Liver (tissue), 9 donors: ENCODE data around the gene NUP155. TPM values are rescaled to one million over a fixed set of nuclear protein-coding genes. Genes with fewer than 3 reads are reported as not detected.
A peak's percentile ranks its signal among the peaks of the same experiment; 100 is the strongest.
"Not testable (repeated sequence)": the region's sequence is repeated elsewhere in the genome, so short reads cannot be mapped to it uniquely, and the experiment has no call there.

Experiments used
- DNase-seq: peaks from one replicate; pipeline ENCODE4 v3.0.0-alpha.2; 2017; ENCODE audit warnings: low spot score
- H3K27ac ChIP-seq, 2 donors: one replicate each; pipeline ENCODE4 v1.7.0; 2013; ENCODE audit warnings: inconsistent platforms in 2 of 2, low read length in 2 of 2, control low read depth in 1 of 2, low read depth in 1 of 2, mild to moderate bottlenecking in 1 of 2
- H3K27me3 ChIP-seq, 4 donors: one replicate each; pipeline versions ENCODE4 v1.6.1 to v1.7.0; 2013; ENCODE audit warnings: low read length in 3 of 4, inconsistent platforms in 1 of 4, mild to moderate bottlenecking in 1 of 4, moderate library complexity in 1 of 4; ENCODE audit not compliant: control insufficient read depth in 4 of 4, insufficient read depth in 4 of 4
- H3K36me3 ChIP-seq, 4 donors: one replicate each; pipeline versions ENCODE4 v1.6.1 to v1.7.0; 2013; ENCODE audit warnings: low read length in 3 of 4, mild to moderate bottlenecking in 3 of 4, low read depth in 1 of 4, moderate library complexity in 1 of 4; ENCODE audit not compliant: control insufficient read depth in 4 of 4, insufficient read depth in 3 of 4
- H3K4me1 ChIP-seq, 4 donors: one replicate each; pipeline versions ENCODE4 v1.6.1 to v1.7.0; 2013; ENCODE audit warnings: low read length in 3 of 4, mild to moderate bottlenecking in 3 of 4, moderate library complexity in 1 of 4; ENCODE audit not compliant: control insufficient read depth in 4 of 4, insufficient read depth in 4 of 4
- H3K4me3 ChIP-seq, 3 donors: one replicate each; pipeline versions ENCODE4 v1.6.1 to v1.7.0; 2013; ENCODE audit warnings: low read length in 3 of 3, control low read depth in 1 of 3, low read depth in 1 of 3, mild to moderate bottlenecking in 1 of 3
- H3K9ac ChIP-seq, 2 donors: one replicate each; pipeline ENCODE4 v1.7.0; 2013; ENCODE audit warnings: low read length in 2 of 2, mild to moderate bottlenecking in 2 of 2, moderate library complexity in 2 of 2, control low read depth in 1 of 2, low read depth in 1 of 2
- H3K9me3 ChIP-seq, 4 donors: one replicate each; pipeline versions ENCODE4 v1.6.1 to v1.7.0; 2013; ENCODE audit warnings: low read length in 3 of 4; ENCODE audit not compliant: control insufficient read depth in 4 of 4
- EGR1 ChIP-seq, 2 donors: IDR thresholded peaks; 2 replicates each; pipeline ENCODE4 v1.6.1; 2016 to 2018; ENCODE audit warnings: antibody characterized with exemption in 2 of 2, low read depth in 2 of 2
- GABPA ChIP-seq, 2 donors: IDR thresholded peaks in 1 of 2; conservative IDR thresholded peaks in 1 of 2; 2 replicates each; pipeline ENCODE4 v1.6.1; 2016; ENCODE audit warnings: antibody characterized with exemption in 2 of 2, mild to moderate bottlenecking in 1 of 2, moderate library complexity in 1 of 2
- RAD21 ChIP-seq, 2 donors: IDR thresholded peaks; 2 replicates each; pipeline ENCODE4 v1.6.1; 2016; ENCODE audit warnings: antibody characterized with exemption in 2 of 2, mild to moderate bottlenecking in 2 of 2
- REST ChIP-seq: IDR thresholded peaks from 2 replicates; pipeline ENCODE4 v1.6.1; 2016; ENCODE audit warnings: antibody characterized with exemption, mild to moderate bottlenecking
- SP1 ChIP-seq: IDR thresholded peaks from 2 replicates; pipeline ENCODE4 v1.6.1; 2018; ENCODE audit warnings: antibody characterized with exemption, mild to moderate bottlenecking
- TAF1 ChIP-seq: conservative IDR thresholded peaks from 2 replicates; pipeline ENCODE4 v1.6.1; 2016; ENCODE audit warnings: antibody characterized with exemption, mild to moderate bottlenecking
- YY1 ChIP-seq: IDR thresholded peaks from 2 replicates; pipeline ENCODE4 v1.6.1; 2016; ENCODE audit warnings: antibody characterized with exemption, mild to moderate bottlenecking
- WGBS: extraction: QIAGEN DNeasy Blood & Tissue Kit; methylation state at CpG from one replicate; pipeline ENCODE4 v1.1.7; 2013; 5-methylcytosine and 5-hydroxymethylcytosine counted together
- polyA plus RNA-seq, 2 donors: library from polyadenylated mRNA; stranded (reverse) in 1 of 2; unstranded in 1 of 2; fragments of 200-250 nt in 1 of 2; fragments of >200 nt in 1 of 2; fragmentation: Nextera tagmentation in 1 of 2; extraction: Ambion mirVana in 1 of 2; gene quantifications; one replicate each; pipeline versions ENCODE4 v1.2.1 to v1.2.3, GENCODE V29; 2013 to 2015
- total RNA-seq, 2 donors: library from RNA; depleted of rRNA; stranded (reverse); fragments of >200 nt; gene quantifications; one replicate each; pipeline ENCODE4 v1.2.3, GENCODE V29; 2014
- TF ChIP-seq, protein P1 (sequence below): fragments of 150-350 bp; IDR thresholded peaks from 2 replicates; pipeline ENCODE4 v1.5.1; 2017; ENCODE audit warnings: improper control_type of control experiment, low read depth, low read length; ENCODE audit not compliant: missing input control
- TF ChIP-seq, protein P2 (sequence below): IDR thresholded peaks from 2 replicates; pipeline ENCODE4 v1.6.1; 2016; ENCODE audit warnings: antibody characterized with exemption
- TF ChIP-seq, protein P3 (sequence below): IDR thresholded peaks from 2 replicates; pipeline ENCODE4 v1.6.1; 2016; ENCODE audit warnings: antibody characterized with exemption
- donor health status: healthy.
- donor health status: healthy.
- donor health status: healthy.
- donor health status: healthy.
- donor health status: healthy.

The NUP155 gene
- total and polyA plus RNA-seq, 4 donors = 2.9 to 29.6 (median 8.1) TPM

DNA sequence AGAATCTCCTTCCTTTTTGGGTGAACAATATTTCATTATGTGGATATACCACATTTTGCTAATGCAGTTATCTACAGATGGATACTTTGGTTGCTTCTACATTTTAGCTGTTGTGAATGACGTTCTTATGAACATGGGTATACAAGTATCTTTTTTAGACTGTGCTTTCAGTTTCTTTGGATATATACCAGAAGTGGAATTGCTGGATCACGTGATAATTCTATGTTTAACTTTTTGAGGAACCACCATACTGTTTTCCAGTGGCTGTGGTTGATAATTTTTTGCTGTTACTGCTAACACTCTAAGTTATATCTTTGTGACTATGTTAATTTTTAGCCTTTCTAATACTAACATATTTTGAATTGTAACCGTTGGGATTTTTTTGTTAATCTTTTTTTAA is 20.7 kb upstream of the NUP155 start:
- Histone ChIP-seq H3K9ac (no peak overlapping the region), H3K36me3 (peaks cover 6 to 20% (median 10%) of the 10 kb centered on the region in 4 donors), H3K4me1 (no peaks in the 10 kb centered on the region), H3K9me3 (no peaks in the 10 kb centered on the region), H3K4me3 (no peak overlapping the region), H3K27ac (no peak overlapping the region), H3K27me3 (no peaks in the 10 kb centered on the region)
- DNase-seq = no peak
- TF ChIP-seq, protein P1, sequence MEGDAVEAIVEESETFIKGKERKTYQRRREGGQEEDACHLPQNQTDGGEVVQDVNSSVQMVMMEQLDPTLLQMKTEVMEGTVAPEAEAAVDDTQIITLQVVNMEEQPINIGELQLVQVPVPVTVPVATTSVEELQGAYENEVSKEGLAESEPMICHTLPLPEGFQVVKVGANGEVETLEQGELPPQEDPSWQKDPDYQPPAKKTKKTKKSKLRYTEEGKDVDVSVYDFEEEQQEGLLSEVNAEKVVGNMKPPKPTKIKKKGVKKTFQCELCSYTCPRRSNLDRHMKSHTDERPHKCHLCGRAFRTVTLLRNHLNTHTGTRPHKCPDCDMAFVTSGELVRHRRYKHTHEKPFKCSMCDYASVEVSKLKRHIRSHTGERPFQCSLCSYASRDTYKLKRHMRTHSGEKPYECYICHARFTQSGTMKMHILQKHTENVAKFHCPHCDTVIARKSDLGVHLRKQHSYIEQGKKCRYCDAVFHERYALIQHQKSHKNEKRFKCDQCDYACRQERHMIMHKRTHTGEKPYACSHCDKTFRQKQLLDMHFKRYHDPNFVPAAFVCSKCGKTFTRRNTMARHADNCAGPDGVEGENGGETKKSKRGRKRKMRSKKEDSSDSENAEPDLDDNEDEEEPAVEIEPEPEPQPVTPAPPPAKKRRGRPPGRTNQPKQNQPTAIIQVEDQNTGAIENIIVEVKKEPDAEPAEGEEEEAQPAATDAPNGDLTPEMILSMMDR = no peak
- TF ChIP-seq, protein P2, sequence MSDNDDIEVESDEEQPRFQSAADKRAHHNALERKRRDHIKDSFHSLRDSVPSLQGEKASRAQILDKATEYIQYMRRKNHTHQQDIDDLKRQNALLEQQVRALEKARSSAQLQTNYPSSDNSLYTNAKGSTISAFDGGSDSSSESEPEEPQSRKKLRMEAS = no peak
- 89% methylated on average over 3 of the region's 3 CpGs for WGBS

DNA sequence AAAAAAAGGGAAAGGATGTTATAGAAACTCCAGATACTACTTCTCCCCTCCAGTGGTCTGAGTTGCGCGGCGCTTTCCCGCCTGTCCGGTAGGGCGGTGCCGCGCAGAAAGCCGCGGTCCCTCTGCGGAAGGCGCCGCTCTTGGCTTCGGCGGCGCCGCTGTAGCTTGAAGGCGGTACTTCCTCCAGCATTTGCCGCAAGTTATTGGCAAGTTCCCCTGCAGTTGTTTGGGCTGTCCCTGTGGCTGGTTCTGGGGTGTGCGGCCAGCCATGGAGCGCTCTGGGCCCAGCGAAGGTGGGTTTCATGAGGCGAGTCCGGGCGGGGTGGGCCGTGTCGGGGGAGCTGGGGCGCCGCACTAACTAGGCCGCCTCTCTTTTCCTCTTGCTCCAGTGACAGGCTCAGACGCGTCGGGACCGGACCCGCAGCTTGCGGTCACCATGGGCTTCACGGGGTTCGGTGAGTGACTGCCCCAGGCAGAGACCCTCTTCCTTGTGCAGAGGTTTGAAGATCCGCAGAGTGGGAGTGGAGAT is 8.3 kb upstream of the NUP155 start, which contains the start of gene WDR70:
Gene WDR70 (plus strand): TSS at position 219 of the 529 bp plus-strand sequence. CDS start 50 bp downstream, at position 269.
- not testable (repeated sequence) for H3K36me3 ChIP-seq, H3K27me3 ChIP-seq, H3K4me1 ChIP-seq, H3K9me3 ChIP-seq
- H3K9ac ChIP-seq = peak within 1 kb of the TSS; percentile 47 to 86
- DNase-seq = peak; percentile 79
- WGBS = under 1% methylated on average over 39 of the region's 39 CpGs
- H3K4me3 ChIP-seq = peak within 1 kb of the TSS; percentile 83 to 92 (median 89)
- peak; percentile 49 for TF ChIP-seq SP1
- peak; percentile 87 for TF ChIP-seq REST
- TF ChIP-seq TAF1 = peak; percentile 80
- TF ChIP-seq YY1 = peak; percentile 82
- TF ChIP-seq, protein P1 = peak; percentile 70
- TF ChIP-seq RAD21 (IDR thresholded peaks at IDR 0.05) = peak; percentile 8 to 37
- TF ChIP-seq, protein P2 = peak; percentile 42
- TF ChIP-seq EGR1 (IDR thresholded peaks at IDR 0.05; ENCODE audit: low read depth in 2 of 2) = peak; percentile 41 to 48
- TF ChIP-seq, protein P3, sequence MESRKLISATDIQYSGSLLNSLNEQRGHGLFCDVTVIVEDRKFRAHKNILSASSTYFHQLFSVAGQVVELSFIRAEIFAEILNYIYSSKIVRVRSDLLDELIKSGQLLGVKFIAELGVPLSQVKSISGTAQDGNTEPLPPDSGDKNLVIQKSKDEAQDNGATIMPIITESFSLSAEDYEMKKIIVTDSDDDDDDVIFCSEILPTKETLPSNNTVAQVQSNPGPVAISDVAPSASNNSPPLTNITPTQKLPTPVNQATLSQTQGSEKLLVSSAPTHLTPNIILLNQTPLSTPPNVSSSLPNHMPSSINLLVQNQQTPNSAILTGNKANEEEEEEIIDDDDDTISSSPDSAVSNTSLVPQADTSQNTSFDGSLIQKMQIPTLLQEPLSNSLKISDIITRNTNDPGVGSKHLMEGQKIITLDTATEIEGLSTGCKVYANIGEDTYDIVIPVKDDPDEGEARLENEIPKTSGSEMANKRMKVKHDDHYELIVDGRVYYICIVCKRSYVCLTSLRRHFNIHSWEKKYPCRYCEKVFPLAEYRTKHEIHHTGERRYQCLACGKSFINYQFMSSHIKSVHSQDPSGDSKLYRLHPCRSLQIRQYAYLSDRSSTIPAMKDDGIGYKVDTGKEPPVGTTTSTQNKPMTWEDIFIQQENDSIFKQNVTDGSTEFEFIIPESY = peak; percentile 15
- TF ChIP-seq GABPA (IDR thresholded peaks at IDR 0.05 in 1 of 2, conservative IDR thresholded peaks at IDR 0.05 in 1 of 2) = peak; percentile 36 to 96
- H3K27ac ChIP-seq = peak within 1 kb of the TSS; percentile 25 to 28

DNA sequence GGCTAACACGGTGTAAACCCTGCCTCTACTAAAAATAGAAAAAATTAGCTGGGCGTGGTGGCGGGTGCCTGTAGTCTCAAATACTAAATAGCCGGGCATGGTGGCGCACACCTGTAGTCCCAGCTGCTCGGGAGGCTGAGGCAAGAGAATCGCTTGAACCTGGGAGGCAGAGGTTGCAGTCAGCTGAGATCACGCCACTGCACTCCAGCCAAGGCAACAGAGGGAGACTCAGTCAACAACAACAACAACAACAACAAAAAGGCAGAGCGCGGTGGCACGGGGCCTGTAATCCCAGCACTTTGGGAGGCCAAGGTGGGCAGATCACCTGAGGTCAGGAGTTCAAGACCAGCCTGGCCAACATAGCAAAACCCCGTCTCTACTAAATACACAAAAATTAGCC is 7.2 kb upstream of the NUP155 start:
- WGBS = 93% methylated on average over 12 of the region's 12 CpGs
- not testable (repeated sequence) for H3K9me3 ChIP-seq, H3K4me3 ChIP-seq, H3K4me1 ChIP-seq, DNase-seq, H3K27ac ChIP-seq, H3K36me3 ChIP-seq, H3K9ac ChIP-seq, H3K27me3 ChIP-seq
